Brain microvascular endothelial cell (primary cell): ENCODE data around the gene MAFG.

Experiments used
- DNase-seq: peaks from one replicate; pipeline ENCODE4 v3.0.0-alpha.2; 2020
- H3K27ac ChIP-seq: fragments of 250-450 bp; sonication (Bioruptor Pico); 2 replicates; pipeline ENCODE4 v1.5.1; 2020; ENCODE audit warnings: mild to moderate bottlenecking, moderate library complexity
- H3K27me3 ChIP-seq: fragments of 250-450 bp; sonication (Bioruptor Pico); replicated peaks from 2 replicates; pipeline ENCODE4 v1.5.1; 2020; ENCODE audit warnings: mild to moderate bottlenecking
- H3K36me3 ChIP-seq: fragments of 250-450 bp; sonication (Bioruptor Pico); replicated peaks from 2 replicates; pipeline ENCODE4 v1.5.1; 2020; ENCODE audit warnings: mild to moderate bottlenecking
- H3K4me3 ChIP-seq: 2 replicates; pipeline ENCODE4 v1.5.1; 2011; ENCODE audit warnings: low read depth, mild to moderate bottlenecking, control low read depth, low read length, moderate library complexity
- CTCF ChIP-seq: IDR thresholded peaks from 2 replicates; pipeline ENCODE4 v1.5.1; 2011; ENCODE audit warnings: low read depth, mild to moderate bottlenecking, moderate library complexity, low read length, control low read depth, inconsistent platforms; ENCODE audit errors: missing control alignments
- in situ Hi-C: cut with HindIII; loops from 2 replicates; pipeline ENCODE4 v1.10.0; 2017; ENCODE audit warnings: low sequenced_read_pairs, low pct_ligation_motif_present

MAFG gene

GRCh38 chr17:81961521-81962498 lies 34.3 kb upstream of the MAFG start:
- no peak for TF ChIP-seq CTCF
- in situ Hi-C loops: no loop called here
- Histone ChIP-seq H3K27ac (no peak overlapping the region), H3K36me3 (no peaks in the 10 kb centered on the region), H3K4me3 (no peak overlapping the region), H3K27me3 (peaks cover 68% of the 10 kb centered on the region)
- no peak for DNase-seq

- H3K4me3 ChIP-seq: no peak within 1 kb of the TSS
- H3K36me3 ChIP-seq: no peaks in the 10 kb centered on the region
- no peak for DNase-seq
- in situ Hi-C loops: no loop called here
- H3K27ac ChIP-seq: no peak within 1 kb of the TSS
- H3K27me3 ChIP-seq: peaks cover 67% of the 10 kb centered on the region
- peak; percentile 44 for TF ChIP-seq CTCF
These were observed 33.6 kb upstream of the MAFG start, which contains the start of gene NOTUM for GRCh38 chr17:81961087-81961511. Gene NOTUM, minus strand, starts transcription at chr17:81961187. Its CDS starts 278 bp downstream, at chr17:81960909.

- peaks cover 67% of the 10 kb centered on the region for H3K27me3 ChIP-seq
- in situ Hi-C loops: no loop called here
- DNase-seq: no peak
- H3K27ac ChIP-seq: no peak overlapping the region
- TF ChIP-seq CTCF: no peak
- no peaks in the 10 kb centered on the region for H3K36me3 ChIP-seq
- no peak overlapping the region for H3K4me3 ChIP-seq
These were observed 32.8 kb upstream of the MAFG start for GRCh38 chr17:81960130-81960958.

GRCh38 chr17:81959362-81960129 lies 32.0 kb upstream of the MAFG start:
- Histone ChIP-seq H3K4me3 (no peak overlapping the region), H3K27ac (no peak overlapping the region), H3K36me3 (no peaks in the 10 kb centered on the region), H3K27me3 (peaks cover 66% of the 10 kb centered on the region)
- in situ Hi-C loops: no loop called here
- TF ChIP-seq CTCF: peak; percentile 44
- no peak for DNase-seq

- Histone ChIP-seq H3K27ac (no peak overlapping the region), H3K4me3 (no peak overlapping the region), H3K27me3 (peaks cover 58% of the 10 kb centered on the region), H3K36me3 (no peaks in the 10 kb centered on the region)
- peak; percentile 24 for TF ChIP-seq CTCF
- DNase-seq: no peak
- in situ Hi-C loops: no loop called here
These were observed 31.3 kb upstream of the MAFG start for GRCh38 chr17:81958633-81959342.
